Stimulated activated CD8-positive, alpha-beta memory T cell treated with anti-CD3 and anti-CD28 coated beads, Interleukin-15, amount 100 ng/mL, for 24 hours (primary cell): ENCODE results near the gene LYAR.

Experiments
- DNase-seq: peaks from one replicate; pipeline ENCODE4 v3.0.0-alpha.2; 2020; ENCODE audit warnings: low read depth

Gene LYAR

GRCh38 chr4:4289941-4290850 is at the start of gene LYAR, which contains the start of gene ZBTB49:
LYAR (minus strand) TSS chr4:4290154; CDS start chr4:4283742, 6,412 bp downstream.
ZBTB49 (plus strand) TSS chr4:4290251; CDS start chr4:4299946, 9,695 bp downstream.
- DNase-seq = peak; percentile 96

- DNase-seq = no peak
Observed at GRCh38 chr4:4339504-4340085, 49.6 kb upstream of the LYAR start.

- DNase-seq = no peak
Observed at GRCh38 chr4:4338210-4339001, 48.5 kb upstream of the LYAR start.

- peak; percentile 24 for DNase-seq
Observed at GRCh38 chr4:4334798-4335520, 45.0 kb upstream of the LYAR start.

- DNase-seq = no peak
Observed at GRCh38 chr4:4333265-4333706, 43.3 kb upstream of the LYAR start.

GRCh38 chr4:4332529-4332928 is 42.6 kb upstream of the LYAR start:
- no peak for DNase-seq

GRCh38 chr4:4330794-4331193 is 40.8 kb upstream of the LYAR start:
- no peak for DNase-seq

GRCh38 chr4:4329496-4329895 is 39.5 kb upstream of the LYAR start:
- no peak for DNase-seq

- DNase-seq = no peak
Observed at GRCh38 chr4:4328840-4329239, 38.9 kb upstream of the LYAR start.

GRCh38 chr4:4328206-4328605 is 38.3 kb upstream of the LYAR start:
- no peak for DNase-seq

- DNase-seq = no peak
Observed at GRCh38 chr4:4327652-4328121, 37.7 kb upstream of the LYAR start.

GRCh38 chr4:4326166-4326565 is 36.2 kb upstream of the LYAR start:
- no peak for DNase-seq

GRCh38 chr4:4325321-4325720 is 35.4 kb upstream of the LYAR start:
- DNase-seq = no peak

GRCh38 chr4:4323705-4324534 is 34.0 kb upstream of the LYAR start:
- DNase-seq = no peak

GRCh38 chr4:4321951-4322688 is 32.2 kb upstream of the LYAR start:
- no peak for DNase-seq

- DNase-seq = no peak
Observed at GRCh38 chr4:4320951-4321714, 31.2 kb upstream of the LYAR start.

GRCh38 chr4:4320528-4320927 is 30.6 kb upstream of the LYAR start:
- no peak for DNase-seq

- no peak for DNase-seq
Observed at GRCh38 chr4:4317496-4318232, 27.7 kb upstream of the LYAR start.

GRCh38 chr4:4316150-4316495 is 26.2 kb upstream of the LYAR start:
- DNase-seq = no peak
